NCI-H2227 (cell line): ENCODE measurements around the gene BLVRA.
"Not testable (repeated sequence)": the region's sequence is repeated elsewhere in the genome, so short reads cannot be mapped to it uniquely, and the experiment has no call there.

Experiments used
- DNase-seq: peaks from one replicate; lab custom pipeline; 2025; ENCODE audit not compliant: unreplicated experiment; lab: John Stamatoyannopoulos, UW

Gene BLVRA

GRCh38 chr7:43799605-43800004 lies 41.1 kb downstream of the BLVRA start:
- DNase-seq = no peak

- DNase-seq = no peak
These were observed 45.4 kb downstream of the BLVRA start for GRCh38 chr7:43803865-43804264.

GRCh38 chr7:43808410-43808809 lies 49.9 kb downstream of the BLVRA start:
- no peak for DNase-seq

- DNase-seq = not testable (repeated sequence)
These were observed 51.9 kb downstream of the BLVRA start for GRCh38 chr7:43810195-43810941.

- no peak for DNase-seq
These were observed 56.9 kb downstream of the BLVRA start for GRCh38 chr7:43815373-43815772.

GRCh38 chr7:43816046-43816797 lies 57.7 kb downstream of the BLVRA start:
- not testable (repeated sequence) for DNase-seq

- DNase-seq = not testable (repeated sequence)
These were observed 64.9 kb downstream of the BLVRA start for GRCh38 chr7:43823425-43823824.

GRCh38 chr7:43823941-43824340 lies 65.5 kb downstream of the BLVRA start:
- no peak for DNase-seq

- not testable (repeated sequence) for DNase-seq
These were observed 66.0 kb downstream of the BLVRA start for GRCh38 chr7:43824513-43824912.

GRCh38 chr7:43824963-43825362 lies 66.5 kb downstream of the BLVRA start:
- DNase-seq = no peak

- no peak for DNase-seq
These were observed 66.9 kb downstream of the BLVRA start for GRCh38 chr7:43825391-43825808.

GRCh38 chr7:43830917-43831316 lies 72.4 kb downstream of the BLVRA start:
- DNase-seq = not testable (repeated sequence)

GRCh38 chr7:43834463-43835251 lies 76.2 kb downstream of the BLVRA start:
- no peak for DNase-seq

- DNase-seq = no peak
These were observed 79.8 kb downstream of the BLVRA start for GRCh38 chr7:43838201-43838658.

GRCh38 chr7:43843296-43843695 lies 84.8 kb downstream of the BLVRA start:
- no peak for DNase-seq

- DNase-seq = no peak
These were observed 85.8 kb downstream of the BLVRA start for GRCh38 chr7:43844257-43844656.

- no peak for DNase-seq
These were observed 86.2 kb downstream of the BLVRA start for GRCh38 chr7:43844662-43845061.

GRCh38 chr7:43847496-43847895 lies 89.0 kb downstream of the BLVRA start:
- no peak for DNase-seq

GRCh38 chr7:43849047-43849446 lies 90.6 kb downstream of the BLVRA start:
- DNase-seq = no peak

- DNase-seq = no peak
These were observed 92.1 kb downstream of the BLVRA start for GRCh38 chr7:43850348-43851116.

GRCh38 chr7:43851805-43852204 lies 93.3 kb downstream of the BLVRA start:
- no peak for DNase-seq
